Karpas-422 (cell line): ENCODE results near the gene ITGA11. TPM values are rescaled to one million over a fixed set of nuclear protein-coding genes. Genes with fewer than 3 reads are reported as not detected.

Source experiments
- DNase-seq: peaks from one replicate; pipeline ENCODE4 v3.0.0-alpha.2; 2015
- H2AFZ ChIP-seq: fragments of 200-600 bp; sonication (generic); 2 replicates; pipeline ENCODE4 v1.6.1; 2014; ENCODE audit warnings: antibody characterized with exemption, low read length, mixed read lengths
- H3K27ac ChIP-seq: fragments of 200-600 bp; sonication (generic); 2 replicates; pipeline ENCODE4 v1.5.1; 2014; ENCODE audit warnings: mild to moderate bottlenecking, low read length, moderate library complexity
- H3K27me3 ChIP-seq: fragments of 200-600 bp; sonication (generic); 2 replicates; pipeline ENCODE4 v1.6.1; 2014; ENCODE audit warnings: low read length, mixed read lengths
- H3K36me3 ChIP-seq: fragments of 200-600 bp; sonication (generic); 2 replicates; pipeline ENCODE4 v1.6.1; 2014; ENCODE audit warnings: low read length, mixed read lengths; ENCODE audit not compliant: insufficient read depth
- H3K4me1 ChIP-seq: fragments of 200-600 bp; sonication (generic); 2 replicates; pipeline ENCODE4 v1.6.1; 2014; ENCODE audit warnings: mild to moderate bottlenecking, low read length, mixed read lengths
- H3K4me2 ChIP-seq: fragments of 200-600 bp; sonication (generic); 2 replicates; pipeline ENCODE4 v1.6.1; 2014; ENCODE audit warnings: low read length, low read depth, mild to moderate bottlenecking; ENCODE audit not compliant: poor library complexity, severe bottlenecking
- H3K4me3 ChIP-seq: fragments of 200-600 bp; sonication (generic); 2 replicates; pipeline ENCODE4 v1.5.1; 2014; ENCODE audit warnings: mild to moderate bottlenecking, antibody characterized with exemption, low read length, mixed read lengths
- H3K79me2 ChIP-seq: fragments of 200-600 bp; sonication (generic); 2 replicates; pipeline ENCODE4 v1.6.1; 2014; ENCODE audit warnings: mild to moderate bottlenecking, low read length, mixed read lengths
- H3K9ac ChIP-seq: fragments of 200-600 bp; sonication (generic); 2 replicates; pipeline ENCODE4 v1.6.0; 2014; ENCODE audit warnings: low read length
- H3K9me2 ChIP-seq: fragments of 200-600 bp; sonication (generic), shearing (Covaris generic); replicated peaks from 2 replicates; pipeline ENCODE4 v1.6.0; 2014; ENCODE audit warnings: mild to moderate bottlenecking, low read length, moderate library complexity; ENCODE audit not compliant: insufficient read depth
- H3K9me3 ChIP-seq: fragments of 300-700, 200-600 bp; sonication (generic); 2 replicates; pipeline ENCODE4 v1.6.1; 2014; ENCODE audit warnings: low read length, mixed read lengths
- H4K20me1 ChIP-seq: fragments of 200-600 bp; sonication (generic); 2 replicates; pipeline ENCODE4 v1.6.1; 2014; ENCODE audit warnings: mild to moderate bottlenecking, antibody characterized with exemption, low read length, low read depth; ENCODE audit not compliant: insufficient read depth
- total RNA-seq: library from RNA; depleted of rRNA; stranded (reverse); fragments of >200 nt; shearing (Covaris generic); gene quantifications from 2 replicates; pipeline ENCODE4 v1.2.3, GENCODE V29; 2014; ENCODE audit warnings: low replicate concordance

Gene ITGA11
- total RNA-seq, 1 experiment from 2014 or later, result not detected

DNA sequence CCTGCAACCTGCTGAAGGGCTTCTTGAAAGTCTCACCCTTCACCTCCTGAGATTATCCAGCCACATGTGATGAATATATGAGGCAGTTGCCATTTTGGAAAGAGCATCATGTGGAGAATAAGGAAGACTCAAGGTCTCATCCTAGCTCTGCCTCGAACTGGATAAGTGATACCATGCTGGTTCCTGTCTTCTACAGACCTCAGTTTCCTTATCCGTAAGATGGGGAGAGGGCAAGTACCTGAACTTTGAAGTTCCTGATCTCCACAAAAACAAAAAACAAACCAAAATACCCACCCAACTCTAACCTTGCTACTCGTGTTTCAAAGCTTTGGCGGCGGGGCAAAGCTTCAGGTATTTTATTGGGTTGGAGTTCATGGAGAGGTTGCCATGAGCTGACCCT is 31.5 kb upstream of the ITGA11 start:
- no peak overlapping the region for H3K9ac ChIP-seq
- no peaks in the 10 kb centered on the region for H3K4me1 ChIP-seq
- H2AFZ ChIP-seq, result no peak overlapping the region
- no peak overlapping the region for H3K27ac ChIP-seq
- no peak overlapping the region for H3K4me3 ChIP-seq
- no peaks in the 10 kb centered on the region for H3K36me3 ChIP-seq
- no peaks in the 10 kb centered on the region for H3K79me2 ChIP-seq
- no peaks in the 10 kb centered on the region for H3K9me2 ChIP-seq
- H3K4me2 ChIP-seq, result no peak overlapping the region
- H4K20me1 ChIP-seq, result no peaks in the 10 kb centered on the region
- DNase-seq, result no peak
- no peaks in the 10 kb centered on the region for H3K27me3 ChIP-seq
- no peaks in the 10 kb centered on the region for H3K9me3 ChIP-seq

- Histone ChIP-seq H3K4me1 (no peaks in the 10 kb centered on the region), H3K4me3 (no peak overlapping the region), H3K9me3 (no peaks in the 10 kb centered on the region), H4K20me1 (no peaks in the 10 kb centered on the region), H3K27me3 (no peaks in the 10 kb centered on the region), H3K36me3 (no peaks in the 10 kb centered on the region), H2AFZ (no peak overlapping the region), H3K9ac (no peak overlapping the region), H3K27ac (no peak overlapping the region), H3K79me2 (no peaks in the 10 kb centered on the region), H3K4me2 (no peak overlapping the region), H3K9me2 (no peaks in the 10 kb centered on the region)
- DNase-seq, result no peak
These were observed 28.2 kb upstream of the ITGA11 start for GRCh38 chr15:68460166-68460565.

GRCh38 chr15:68450192-68450591 is 18.2 kb upstream of the ITGA11 start:
- H3K27me3 ChIP-seq, result no peaks in the 10 kb centered on the region
- no peaks in the 10 kb centered on the region for H3K36me3 ChIP-seq
- H3K79me2 ChIP-seq, result no peaks in the 10 kb centered on the region
- H4K20me1 ChIP-seq, result no peaks in the 10 kb centered on the region
- H3K4me2 ChIP-seq, result no peak overlapping the region
- H3K4me3 ChIP-seq, result no peak overlapping the region
- DNase-seq, result no peak
- H3K9ac ChIP-seq, result no peak overlapping the region
- no peak overlapping the region for H2AFZ ChIP-seq
- H3K27ac ChIP-seq, result no peak overlapping the region
- H3K4me1 ChIP-seq, result no peaks in the 10 kb centered on the region
- H3K9me3 ChIP-seq, result no peaks in the 10 kb centered on the region
- H3K9me2 ChIP-seq, result no peaks in the 10 kb centered on the region

DNA sequence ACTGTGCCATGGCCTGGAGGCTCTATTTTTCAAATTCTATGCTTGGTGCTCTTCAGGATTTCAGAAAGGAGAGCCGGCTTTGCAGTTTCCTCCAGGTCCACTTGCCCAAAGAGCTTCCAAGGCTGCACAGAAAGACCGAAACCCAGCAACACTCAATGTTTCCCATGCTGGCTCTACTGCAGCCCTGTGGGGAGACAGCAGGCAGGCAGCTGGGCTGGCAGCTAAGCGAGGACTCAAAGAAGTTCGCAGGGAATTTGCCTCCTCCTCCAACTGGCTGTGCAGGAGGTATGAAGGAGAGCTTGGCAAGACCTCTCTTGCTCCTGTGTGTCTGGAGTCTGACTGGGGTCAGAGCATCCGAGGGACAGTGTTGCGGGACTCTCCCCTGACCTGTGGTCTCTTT is 17.4 kb upstream of the ITGA11 start:
- Histone ChIP-seq H3K79me2 (no peaks in the 10 kb centered on the region), H3K4me1 (no peaks in the 10 kb centered on the region)

GRCh38 chr15:68447976-68448755 is 16.2 kb upstream of the ITGA11 start:
- H3K4me2 ChIP-seq, result no peak overlapping the region

More for the DNA sequence above, 17.4 kb upstream of the ITGA11 start:
- DNase-seq, result no peak
- Histone ChIP-seq H4K20me1 (no peaks in the 10 kb centered on the region), H3K9ac (no peak overlapping the region), H3K4me2 (no peak overlapping the region), H3K36me3 (no peaks in the 10 kb centered on the region), H3K27ac (no peak overlapping the region), H2AFZ (no peak overlapping the region), H3K9me2 (no peaks in the 10 kb centered on the region), H3K9me3 (no peaks in the 10 kb centered on the region), H3K27me3 (no peaks in the 10 kb centered on the region), H3K4me3 (no peak overlapping the region)

GRCh38 chr15:68447209-68447608 is 15.2 kb upstream of the ITGA11 start:
- Histone ChIP-seq H3K36me3 (no peaks in the 10 kb centered on the region), H3K4me2 (no peak overlapping the region), H3K9me3 (no peaks in the 10 kb centered on the region), H3K79me2 (no peaks in the 10 kb centered on the region), H3K27ac (no peak overlapping the region), H4K20me1 (no peaks in the 10 kb centered on the region), H3K27me3 (no peaks in the 10 kb centered on the region), H3K4me1 (no peaks in the 10 kb centered on the region), H3K9me2 (no peaks in the 10 kb centered on the region), H3K9ac (no peak overlapping the region), H3K4me3 (no peak overlapping the region), H2AFZ (no peak overlapping the region)
- no peak for DNase-seq

More at GRCh38 chr15:68447976-68448755, 16.2 kb upstream of the ITGA11 start:
- Histone ChIP-seq H4K20me1 (no peaks in the 10 kb centered on the region), H3K79me2 (no peaks in the 10 kb centered on the region), H3K27me3 (no peaks in the 10 kb centered on the region), H3K36me3 (no peaks in the 10 kb centered on the region), H2AFZ (no peak overlapping the region), H3K4me3 (no peak overlapping the region), H3K9ac (no peak overlapping the region), H3K27ac (no peak overlapping the region), H3K9me2 (no peaks in the 10 kb centered on the region), H3K9me3 (no peaks in the 10 kb centered on the region), H3K4me1 (no peaks in the 10 kb centered on the region)
- DNase-seq, result no peak

DNA sequence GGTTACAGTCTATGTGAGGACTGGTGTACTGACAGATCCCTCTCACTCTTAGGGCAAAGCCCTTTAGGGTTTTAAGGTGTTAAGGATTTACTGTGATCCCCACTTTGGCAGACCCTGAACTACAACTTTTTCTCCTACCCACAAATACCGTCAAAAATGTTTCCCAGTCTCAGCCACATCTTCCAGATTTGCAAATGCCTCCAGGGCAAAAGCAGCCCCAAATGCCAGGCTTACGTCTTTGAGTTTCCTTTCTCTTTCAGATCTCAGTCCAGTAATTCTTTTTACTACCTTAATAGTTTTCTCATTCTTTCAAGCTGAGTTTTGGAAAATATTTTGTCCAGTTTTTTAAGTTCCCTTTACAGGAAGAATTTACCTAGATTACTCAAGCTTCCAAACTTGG is 13.4 kb upstream of the ITGA11 start:
- H3K4me3 ChIP-seq, result no peak overlapping the region
- no peak overlapping the region for H3K9ac ChIP-seq
- H2AFZ ChIP-seq, result no peak overlapping the region
- no peaks in the 10 kb centered on the region for H3K9me2 ChIP-seq
- H3K4me2 ChIP-seq, result no peak overlapping the region
- H3K9me3 ChIP-seq, result no peaks in the 10 kb centered on the region
- no peaks in the 10 kb centered on the region for H3K4me1 ChIP-seq
- no peaks in the 10 kb centered on the region for H4K20me1 ChIP-seq
- DNase-seq, result no peak
- no peak overlapping the region for H3K27ac ChIP-seq
- no peaks in the 10 kb centered on the region for H3K27me3 ChIP-seq
- no peaks in the 10 kb centered on the region for H3K79me2 ChIP-seq
- H3K36me3 ChIP-seq, result no peaks in the 10 kb centered on the region

DNA sequence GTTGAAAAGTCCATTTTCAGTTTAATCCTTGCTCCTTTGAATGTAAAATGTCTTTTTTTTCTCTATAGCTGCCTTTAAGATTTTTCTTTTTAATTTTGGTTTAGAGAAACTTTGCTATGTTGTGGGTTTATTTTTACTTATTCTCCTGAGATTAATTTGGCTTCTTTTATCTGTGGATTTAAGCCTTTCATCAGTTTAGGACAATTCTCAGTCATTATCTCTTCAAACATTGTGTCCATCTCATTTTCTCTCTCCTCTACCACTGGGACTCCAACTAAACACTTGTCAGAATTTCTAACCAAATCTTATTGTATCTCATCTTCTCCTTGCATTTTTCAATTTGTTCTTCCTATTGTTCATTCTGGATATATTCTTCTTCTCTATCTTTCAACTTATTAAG is 12.4 kb upstream of the ITGA11 start:
- H3K4me3 ChIP-seq, result no peak overlapping the region
- H3K27ac ChIP-seq, result no peak overlapping the region
- no peaks in the 10 kb centered on the region for H3K27me3 ChIP-seq
- H3K9me3 ChIP-seq, result no peaks in the 10 kb centered on the region
- no peak overlapping the region for H3K4me2 ChIP-seq
- H3K36me3 ChIP-seq, result no peaks in the 10 kb centered on the region
- DNase-seq, result no peak
- H4K20me1 ChIP-seq, result no peaks in the 10 kb centered on the region
- no peaks in the 10 kb centered on the region for H3K79me2 ChIP-seq
- H3K9me2 ChIP-seq, result no peaks in the 10 kb centered on the region
- no peak overlapping the region for H2AFZ ChIP-seq
- H3K4me1 ChIP-seq, result no peaks in the 10 kb centered on the region
- no peak overlapping the region for H3K9ac ChIP-seq
